Loucy (cell line): ENCODE data around the gene ADAMTS6.

Experiments
- CTCF ChIP-seq: fragments of 200-600 bp; sonication (generic); conservative IDR thresholded peaks from 2 replicates; pipeline ENCODE4 v1.5.1; 2014; ENCODE audit warnings: mild to moderate bottlenecking, antibody characterized with exemption, low read length
- EZH2phosphoT487 ChIP-seq: fragments of 200-600 bp; IDR thresholded peaks from 2 replicates; pipeline ENCODE4 v1.6.1; 2018; ENCODE audit warnings: antibody characterized with exemption, mild to moderate bottlenecking, moderate library complexity, borderline replicate concordance

- no peak for TF ChIP-seq CTCF
- no peak for TF ChIP-seq EZH2phosphoT487
Observed at GRCh38 chr5:65113771-65114170, 367.9 kb downstream of the ADAMTS6 start.
